Activated CD4-positive, alpha-beta T cell treated with anti-CD3 and anti-CD28 coated beads for 1 hour (primary cell): ENCODE data around the gene SCNN1G.
"Not testable (repeated sequence)": the region's sequence is repeated elsewhere in the genome, so short reads cannot be mapped to it uniquely, and the experiment has no call there.

ENCODE experiments used
- DNase-seq: peaks from one replicate; pipeline ENCODE4 v3.0.0-alpha.2; 2020

The SCNN1G gene

GRCh38 chr16:23182679-23183542 is at the start of gene SCNN1G:
Gene SCNN1G (plus strand): TSS chr16:23182745. CDS start chr16:23186272, 3,527 bp downstream.
- no peak for DNase-seq

GRCh38 chr16:23132775-23133463 is 49.6 kb upstream of the SCNN1G start:
- no peak for DNase-seq

- no peak for DNase-seq
Measured at GRCh38 chr16:23134274-23134673, 48.3 kb upstream of the SCNN1G start.

GRCh38 chr16:23137256-23137655 is 45.3 kb upstream of the SCNN1G start:
- no peak for DNase-seq

- DNase-seq = no peak
Measured at GRCh38 chr16:23137818-23138217, 44.7 kb upstream of the SCNN1G start.

- no peak for DNase-seq
Measured at GRCh38 chr16:23140107-23140506, 42.4 kb upstream of the SCNN1G start.

- DNase-seq = no peak
Measured at GRCh38 chr16:23141033-23141432, 41.5 kb upstream of the SCNN1G start.

- DNase-seq = no peak
Measured at GRCh38 chr16:23141500-23141899, 41.0 kb upstream of the SCNN1G start.

GRCh38 chr16:23141959-23142740 is 40.4 kb upstream of the SCNN1G start:
- no peak for DNase-seq

- DNase-seq = no peak
Measured at GRCh38 chr16:23143391-23143790, 39.2 kb upstream of the SCNN1G start.

- DNase-seq = not testable (repeated sequence)
Measured at GRCh38 chr16:23144393-23144792, 38.2 kb upstream of the SCNN1G start.

GRCh38 chr16:23145186-23145585 is 37.4 kb upstream of the SCNN1G start:
- no peak for DNase-seq

GRCh38 chr16:23145608-23146007 is 36.9 kb upstream of the SCNN1G start:
- no peak for DNase-seq

GRCh38 chr16:23146877-23147601 is 35.5 kb upstream of the SCNN1G start:
- no peak for DNase-seq

- no peak for DNase-seq
Measured at GRCh38 chr16:23147666-23148065, 34.9 kb upstream of the SCNN1G start.

- DNase-seq = no peak
Measured at GRCh38 chr16:23148166-23148512, 34.4 kb upstream of the SCNN1G start.

GRCh38 chr16:23148513-23149266 is 33.9 kb upstream of the SCNN1G start:
- DNase-seq = peak; percentile 31

GRCh38 chr16:23149267-23149992 is 33.1 kb upstream of the SCNN1G start, which contains the start of gene USP31:
Gene USP31 (minus strand): TSS chr16:23149452. CDS start chr16:23149270, 182 bp downstream.
- DNase-seq = peak; percentile 84

GRCh38 chr16:23149993-23150364 is 32.6 kb upstream of the SCNN1G start:
- DNase-seq = no peak

GRCh38 chr16:23152386-23153178 is 30.0 kb upstream of the SCNN1G start:
- DNase-seq = no peak
